Activated CD4-positive, alpha-beta T cell treated with anti-CD3 and anti-CD28 coated beads, Interleukin-2, amount 50 U/mL, for 48 hours (primary cell): ENCODE measurements around the gene ARG2.

Experiments
- DNase-seq, 2 experiments: peaks; one replicate each; pipeline ENCODE4 v3.0.0-alpha.2; 2020

ARG2 gene

DNA sequence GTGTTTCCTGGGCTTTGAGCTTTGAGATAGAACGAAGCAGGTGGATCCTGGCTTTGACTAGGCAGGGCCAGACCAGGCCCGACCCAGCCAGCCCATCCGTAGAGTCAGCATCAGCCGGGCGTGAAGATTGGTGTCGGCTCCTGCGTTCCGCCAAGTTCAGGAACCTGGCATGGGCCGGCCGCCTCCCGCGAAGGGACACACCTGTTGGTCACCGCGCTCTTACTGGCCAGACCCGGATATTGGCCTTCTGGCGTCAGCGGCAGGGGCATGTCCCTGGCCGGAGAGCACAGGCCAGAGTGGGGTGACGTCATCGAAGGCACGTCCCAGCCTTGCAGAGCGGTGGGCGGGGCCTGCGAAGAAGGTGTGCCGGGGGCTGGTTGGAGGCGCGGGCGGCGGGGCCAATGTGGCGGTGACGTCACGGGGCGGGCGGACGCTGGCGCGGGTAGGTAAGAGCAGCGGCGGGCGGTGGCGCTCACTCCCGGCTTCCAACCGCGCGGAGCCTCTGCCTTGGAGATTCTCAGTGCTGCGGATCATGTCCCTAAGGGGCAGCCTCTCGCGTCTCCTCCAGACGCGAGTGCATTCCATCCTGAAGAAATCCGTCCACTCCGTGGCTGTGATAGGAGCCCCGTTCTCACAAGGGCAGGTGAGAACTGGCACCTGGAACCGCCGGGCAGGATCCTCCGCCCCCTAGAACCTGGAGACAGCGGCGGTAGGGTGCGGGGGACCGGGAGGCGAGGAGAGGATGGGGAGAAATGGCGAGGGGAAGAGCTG is at the start of gene ARG2:
Gene ARG2 (plus strand): TSS at position 475 of the 771 bp plus-strand sequence. CDS start 58 bp downstream, at position 533.
- peak; percentile 98 for DNase-seq

DNA sequence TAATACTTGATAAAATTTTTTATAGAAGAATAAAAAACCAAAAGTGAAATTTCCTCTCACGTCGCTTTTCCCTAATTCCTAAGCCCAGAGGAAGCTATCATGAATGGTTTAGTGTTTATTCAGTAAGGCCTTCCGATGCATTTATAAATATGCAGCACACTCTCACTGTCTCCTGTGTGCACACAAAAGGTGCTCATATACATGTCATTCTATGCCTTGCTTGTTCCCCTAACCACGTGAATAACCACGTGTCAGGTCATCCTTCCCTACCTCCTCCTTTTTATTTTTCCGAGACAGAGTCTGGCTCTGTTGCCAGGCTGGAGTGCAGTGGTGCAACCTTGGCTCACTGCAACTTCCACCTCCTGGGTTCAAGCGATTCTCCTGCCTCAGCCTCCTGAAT is 49.3 kb upstream of the ARG2 start:
- no peak for DNase-seq

DNA sequence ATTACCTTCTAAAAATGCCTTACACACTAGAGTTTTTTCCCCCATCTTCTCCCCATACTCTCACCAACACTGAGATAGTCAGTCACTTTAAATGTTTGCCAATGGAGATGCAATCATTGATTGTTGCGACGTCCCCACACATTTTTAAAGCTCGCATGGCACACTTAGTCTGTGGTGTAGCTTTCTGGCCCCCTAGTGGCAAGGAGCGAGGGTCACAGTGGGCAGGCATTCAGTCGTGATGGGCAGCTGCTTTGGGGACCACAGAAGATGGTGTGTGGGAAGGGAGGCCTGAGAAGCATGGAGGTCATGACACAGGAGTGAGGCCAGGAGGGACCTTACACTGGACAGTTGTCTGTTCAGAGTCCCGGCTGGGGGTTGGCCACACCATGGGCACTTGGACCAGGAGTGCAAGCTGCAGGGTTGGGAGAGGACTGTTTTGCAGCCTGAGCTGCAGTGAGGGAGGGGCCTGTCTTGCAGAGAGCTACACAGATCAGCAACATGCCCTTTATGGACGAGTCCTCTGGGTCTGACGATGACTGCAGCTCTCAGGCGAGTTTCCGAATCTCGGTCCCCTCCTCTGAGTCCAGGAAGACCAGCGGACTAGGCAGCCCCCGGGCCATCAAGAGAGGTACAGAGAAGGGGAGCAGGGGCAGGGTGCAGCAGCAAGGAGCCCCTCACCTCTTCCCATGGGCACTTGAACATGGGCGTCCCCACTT is 48.3 kb upstream of the ARG2 start:
- peak; percentile 74 to 78 for DNase-seq

DNA sequence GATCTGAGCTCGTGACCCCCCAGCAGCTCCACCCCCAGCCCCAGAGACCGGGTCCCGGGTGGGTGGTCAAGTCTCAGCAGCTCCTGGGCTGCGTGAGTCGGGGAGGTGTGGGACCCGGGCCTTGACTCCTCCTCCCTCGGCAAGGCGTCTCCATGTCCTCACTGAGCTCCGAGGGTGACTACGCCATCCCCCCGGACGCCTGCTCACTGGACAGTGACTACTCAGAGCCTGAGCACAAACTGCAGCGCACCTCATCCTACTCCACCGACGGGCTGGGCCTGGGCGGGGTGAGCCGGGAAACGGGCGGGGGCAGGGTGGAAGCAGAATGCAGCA is 47.8 kb upstream of the ARG2 start:
- DNase-seq, result no peak

DNA sequence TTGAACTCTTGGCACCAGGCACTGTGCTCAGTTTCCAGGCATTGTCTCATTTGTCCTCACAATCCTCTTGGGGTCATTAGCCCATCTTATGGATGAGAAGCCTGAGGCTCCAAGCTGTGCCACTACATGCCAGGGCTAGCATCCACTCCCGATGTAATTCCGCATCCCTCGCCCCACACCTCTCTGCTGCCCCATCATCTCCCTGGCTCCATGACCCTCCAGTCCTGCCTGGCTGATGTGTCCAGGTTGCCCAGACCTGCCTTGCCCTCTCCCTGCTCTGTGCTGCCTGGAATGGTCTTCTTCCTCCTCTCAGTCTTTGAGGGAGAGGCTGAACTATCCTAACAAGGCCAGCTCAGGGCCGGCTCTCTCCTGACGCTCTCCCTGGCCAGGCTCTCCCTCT is 47.1 kb upstream of the ARG2 start:
- DNase-seq, result no peak

DNA sequence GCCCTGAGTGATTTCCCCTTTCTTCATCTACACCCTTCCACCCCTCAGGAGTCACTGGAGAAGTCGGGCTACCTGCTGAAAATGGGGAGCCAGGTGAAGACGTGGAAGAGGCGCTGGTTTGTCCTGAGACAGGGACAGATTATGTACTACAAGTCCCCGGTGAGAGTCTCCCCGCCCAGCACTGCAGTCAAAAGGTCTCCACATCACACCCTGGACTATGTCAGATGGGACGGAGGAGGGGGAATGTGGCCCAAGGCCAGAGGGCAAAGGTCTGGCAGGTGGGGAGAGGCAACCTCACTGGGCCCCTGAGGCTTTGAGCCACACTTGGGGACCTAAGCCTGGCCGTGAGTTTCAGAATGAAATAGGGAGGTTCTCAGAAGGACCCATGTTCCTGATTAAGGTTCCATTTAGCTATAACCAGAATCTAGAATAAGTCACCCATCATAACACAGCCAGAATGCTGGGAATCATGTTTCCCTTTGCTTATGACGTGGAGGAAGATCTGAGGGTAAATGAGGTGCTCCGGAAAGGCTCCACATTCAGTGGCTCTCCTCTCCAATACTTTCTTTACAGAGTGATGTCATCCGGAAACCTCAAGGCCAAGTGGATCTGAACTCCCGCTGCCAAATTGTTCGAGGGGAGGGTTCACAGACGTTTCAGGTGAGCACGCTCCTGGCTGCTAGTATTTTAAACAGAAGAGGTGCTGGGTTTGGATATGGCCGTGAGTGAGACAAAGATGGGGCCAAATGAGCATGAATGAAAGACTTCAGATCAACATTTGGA is 46.3 kb upstream of the ARG2 start:
- no peak for DNase-seq

DNA sequence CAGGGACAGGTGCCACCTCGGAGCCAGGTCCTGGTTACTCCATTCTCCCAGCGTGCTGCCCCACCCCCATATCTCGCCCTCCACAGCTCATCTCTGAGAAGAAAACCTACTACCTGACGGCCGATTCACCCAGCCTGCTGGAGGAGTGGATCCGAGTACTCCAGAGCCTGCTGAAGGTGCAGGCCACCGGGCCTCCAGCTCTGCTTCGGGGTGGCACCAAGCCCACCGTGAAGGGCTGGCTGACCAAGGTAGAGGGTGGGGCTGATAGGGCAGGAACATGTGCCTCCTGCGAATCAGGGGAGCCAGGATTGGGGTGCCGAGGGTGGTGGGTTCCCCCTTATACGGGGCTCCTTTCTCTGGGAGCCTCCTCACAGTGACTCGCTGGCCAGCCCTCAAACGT is 45.6 kb upstream of the ARG2 start:
- no peak for DNase-seq

DNA sequence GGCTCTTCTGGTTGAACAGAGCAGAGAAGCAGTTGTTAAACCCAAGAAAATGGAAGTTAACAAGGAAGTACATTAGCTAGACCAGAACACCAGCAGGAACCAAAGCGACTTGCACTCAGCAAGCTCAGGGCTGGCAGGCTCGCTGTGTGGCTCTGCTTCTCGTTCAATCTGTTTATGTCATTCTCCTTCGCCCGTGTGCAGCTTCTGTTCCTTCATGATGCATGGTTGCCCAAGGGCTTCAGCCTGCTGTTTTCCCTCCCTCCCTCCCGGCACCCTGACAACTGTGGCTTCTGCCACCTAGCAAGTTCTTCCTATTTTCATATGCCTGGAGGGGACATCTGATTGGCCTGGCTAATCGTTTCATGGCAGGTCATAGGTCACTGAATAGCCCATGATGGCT is 44.9 kb upstream of the ARG2 start:
- no peak for DNase-seq

DNA sequence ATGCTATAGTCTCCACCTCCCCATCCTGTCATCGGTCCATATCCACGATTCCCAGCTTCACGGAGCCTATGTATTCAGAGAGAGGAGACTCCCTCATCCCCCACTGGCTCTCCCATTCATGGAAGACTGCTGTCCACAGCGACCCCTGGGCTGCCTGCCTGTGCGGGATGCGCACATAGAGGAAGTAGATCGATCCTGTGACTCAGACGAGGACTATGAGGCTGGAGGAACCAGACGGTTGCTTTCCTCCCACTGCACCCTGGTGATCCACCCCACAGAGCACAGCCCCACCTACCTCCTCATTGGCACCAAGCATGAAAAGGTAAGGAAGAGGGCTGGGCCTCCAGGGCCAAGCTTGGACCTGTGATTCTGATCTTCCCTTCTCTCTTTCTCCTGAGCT is 44.0 kb upstream of the ARG2 start:
- no peak for DNase-seq

DNA sequence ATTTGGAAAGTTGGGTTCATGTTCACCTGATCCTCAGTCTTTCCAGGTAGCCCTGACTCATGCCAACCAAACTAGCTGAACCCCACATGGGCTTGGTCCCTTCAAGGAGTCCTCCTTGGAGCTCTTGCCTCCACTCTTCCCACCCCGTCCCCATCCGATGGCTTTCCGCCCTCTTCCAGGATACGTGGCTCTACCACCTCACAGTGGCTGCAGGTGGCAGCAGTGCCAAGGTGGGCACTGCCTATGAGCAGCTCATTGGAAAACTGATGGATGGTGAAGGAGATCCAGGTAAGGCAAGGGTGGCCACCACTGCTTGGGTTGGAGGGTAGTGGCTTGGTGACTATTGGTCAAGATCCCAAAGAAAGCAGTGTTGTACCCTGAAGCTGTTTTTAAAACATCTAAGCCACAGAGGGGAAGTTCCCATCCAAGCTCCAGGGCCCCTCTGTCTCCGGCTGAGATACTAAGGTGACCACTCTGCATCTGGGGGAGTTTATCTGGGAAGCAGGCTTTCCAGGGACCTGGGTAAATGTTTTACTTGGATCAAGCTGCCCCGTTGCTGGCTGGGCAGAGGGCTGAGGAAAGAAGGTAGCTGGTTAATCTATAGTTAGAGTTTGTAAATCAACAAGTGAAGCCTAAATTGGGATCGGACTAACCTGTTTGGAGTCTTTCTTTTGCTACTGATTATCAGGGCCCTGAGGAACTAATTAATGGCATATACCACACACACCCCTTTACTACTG is 43.3 kb upstream of the ARG2 start:
- no peak for DNase-seq

DNA sequence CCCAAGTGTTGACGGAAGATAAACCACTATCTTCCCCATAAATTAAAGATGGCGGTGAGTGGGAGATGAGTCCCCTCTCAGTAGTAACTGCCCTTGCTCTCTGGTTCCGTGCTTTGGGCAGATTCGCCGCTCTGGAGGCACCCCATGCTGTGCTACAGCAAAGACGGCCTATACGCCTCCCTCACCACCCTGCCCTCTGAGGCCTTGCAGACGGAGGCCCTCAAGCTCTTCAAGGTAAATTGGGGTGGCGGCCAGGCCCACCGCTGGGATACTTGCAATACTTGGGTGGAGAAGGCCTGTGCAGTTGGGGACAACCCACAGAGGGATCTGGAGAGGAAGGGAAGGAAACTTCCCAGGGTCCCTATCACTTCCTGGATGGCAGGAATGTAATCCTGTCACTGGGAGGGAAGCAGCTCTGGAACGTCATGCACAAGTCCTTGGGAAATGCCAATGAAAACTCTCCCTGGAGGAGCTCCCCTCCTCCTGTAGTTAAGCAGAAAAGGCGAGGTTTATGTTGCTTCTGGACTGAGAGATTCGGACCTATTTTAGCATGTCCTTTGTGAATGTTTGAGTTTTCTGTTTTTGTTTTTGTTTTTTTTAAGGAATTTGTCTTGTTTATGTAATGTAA is 42.4 kb upstream of the ARG2 start:
- DNase-seq, result no peak

DNA sequence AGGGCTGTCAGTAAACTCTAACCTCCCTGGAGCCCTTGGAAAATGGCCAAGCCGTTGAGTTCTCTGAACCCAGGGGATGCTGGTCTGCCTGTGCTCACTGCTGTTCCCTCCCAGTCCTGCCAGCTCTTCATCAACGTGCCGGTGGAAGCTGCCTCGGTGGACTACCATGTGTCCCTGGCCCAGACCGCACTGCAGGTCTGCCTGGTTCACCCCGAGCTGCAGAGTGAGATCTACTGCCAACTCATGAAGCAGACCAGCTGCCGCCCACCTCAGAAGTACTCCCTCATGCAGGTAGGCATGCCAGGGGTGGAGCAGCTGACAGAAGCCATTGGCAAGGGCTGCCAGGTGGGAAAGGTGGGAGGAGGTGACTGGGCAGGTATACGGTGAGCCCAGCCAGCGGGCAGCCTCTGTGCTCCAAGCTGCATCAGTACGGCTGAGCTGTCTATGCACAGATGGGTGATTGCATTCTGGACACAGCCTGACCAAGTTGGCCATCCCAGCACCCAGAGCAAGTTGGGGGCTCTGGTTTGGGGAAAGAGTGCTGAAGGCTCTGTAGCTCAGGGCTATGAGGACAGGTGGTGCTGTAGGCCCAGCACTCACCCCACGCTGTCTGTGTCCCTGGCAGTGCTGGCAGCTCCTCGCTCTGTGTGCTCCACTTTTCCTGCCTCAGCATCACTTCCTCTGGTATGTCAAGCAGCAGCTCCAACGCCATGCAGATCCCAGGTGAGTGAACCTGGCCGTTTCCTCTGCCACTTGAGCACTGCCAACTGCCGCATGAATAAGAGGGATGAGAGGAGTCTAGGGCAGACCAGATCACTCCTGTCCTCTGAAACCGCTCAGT is 41.6 kb upstream of the ARG2 start:
- no peak for DNase-seq

DNA sequence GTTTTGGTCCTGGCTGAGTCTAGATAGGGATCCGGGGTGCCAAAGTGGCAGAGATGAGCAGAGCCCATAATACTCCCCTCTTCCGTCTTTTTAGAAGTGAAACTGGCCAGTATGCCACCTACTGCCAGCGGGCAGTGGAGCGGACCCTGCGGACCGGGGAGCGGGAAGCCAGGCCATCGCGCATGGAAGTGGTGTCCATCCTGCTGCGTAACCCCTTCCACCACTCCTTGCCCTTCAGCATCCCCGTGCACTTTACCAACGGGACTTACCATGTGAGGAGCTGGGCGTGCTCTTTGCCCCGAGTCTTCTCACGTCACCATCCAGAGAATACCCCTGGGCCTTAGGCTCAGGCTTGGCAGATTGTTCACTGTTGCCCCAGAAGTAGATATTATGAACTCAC is 40.7 kb upstream of the ARG2 start:
- DNase-seq, result no peak

DNA sequence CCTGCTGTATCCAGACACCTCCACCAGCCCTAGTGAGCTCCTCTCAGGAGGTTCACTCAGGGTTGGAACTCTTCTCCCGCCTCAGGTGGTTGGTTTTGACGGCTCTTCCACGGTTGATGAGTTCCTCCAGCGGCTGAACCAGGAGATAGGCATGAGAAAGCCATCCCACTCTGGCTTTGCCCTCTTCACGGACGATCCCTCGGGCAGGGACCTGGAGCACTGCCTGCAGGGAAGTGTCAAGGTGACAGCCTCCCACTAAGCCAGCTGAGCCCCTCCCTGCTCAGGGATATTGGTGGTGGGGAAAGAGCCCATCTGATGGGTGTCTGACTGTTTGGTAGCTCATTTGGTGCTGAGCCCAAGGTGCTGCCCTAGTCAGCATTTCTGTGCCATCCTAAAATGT is 40.1 kb upstream of the ARG2 start:
- DNase-seq, result no peak

DNA sequence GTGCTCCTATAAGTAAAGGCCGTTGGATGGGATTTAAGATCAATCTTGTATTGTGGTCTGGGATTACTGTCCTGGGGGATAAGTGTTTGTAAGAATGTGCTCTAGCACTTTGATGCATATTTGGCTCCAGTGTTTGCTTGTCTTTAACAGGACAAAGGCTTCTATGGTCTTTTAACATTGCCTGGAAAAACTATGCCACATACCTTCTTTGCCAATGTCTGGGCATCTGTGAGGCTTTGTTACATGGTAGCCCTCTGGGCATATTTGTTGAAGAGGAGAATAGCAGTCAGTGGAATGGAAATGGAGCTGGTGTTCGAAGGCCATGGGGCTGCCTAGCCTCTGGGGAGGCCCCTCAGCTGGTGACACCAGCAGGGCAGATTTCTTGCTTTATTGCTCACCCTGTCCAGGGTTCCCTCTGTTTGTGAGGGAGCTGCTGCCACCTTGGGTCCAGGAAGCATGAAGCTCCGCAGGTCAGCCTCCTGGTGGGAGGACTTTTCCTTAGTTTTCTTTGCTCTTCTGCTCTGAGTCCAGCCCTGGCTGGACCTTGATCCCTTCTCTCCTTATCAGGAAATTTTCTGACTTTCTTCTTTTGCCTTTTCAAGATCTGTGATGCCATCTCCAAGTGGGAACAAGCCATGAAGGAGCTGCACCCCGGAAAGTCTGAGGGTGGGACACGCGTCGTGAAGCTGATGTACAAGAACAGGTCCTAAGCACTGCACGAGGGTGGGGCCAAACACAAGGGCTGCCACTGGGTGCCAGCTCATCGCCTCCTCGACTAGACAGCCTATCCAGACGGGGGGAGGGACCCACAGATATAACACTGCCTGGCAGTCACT is 39.2 kb upstream of the ARG2 start:
- DNase-seq, result no peak

DNA sequence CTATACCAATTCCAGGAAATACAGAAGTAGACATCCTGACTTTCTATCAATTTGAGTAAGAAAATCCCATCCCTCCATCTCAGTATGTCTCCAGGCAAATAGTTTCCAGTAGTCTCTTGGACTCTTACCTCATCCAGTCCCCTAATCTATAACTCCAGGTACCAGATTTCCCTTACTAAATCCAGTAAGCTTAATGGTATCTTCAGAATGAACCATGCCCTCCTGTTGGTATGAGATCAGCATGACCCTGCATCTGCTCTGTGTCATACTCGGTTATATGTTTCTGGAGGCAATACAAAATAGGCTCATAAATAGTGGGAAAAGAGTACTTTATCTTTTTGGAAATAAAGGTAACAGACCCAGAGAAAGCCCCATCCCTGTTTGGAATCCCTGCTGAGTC is 38.1 kb upstream of the ARG2 start:
- no peak for DNase-seq

DNA sequence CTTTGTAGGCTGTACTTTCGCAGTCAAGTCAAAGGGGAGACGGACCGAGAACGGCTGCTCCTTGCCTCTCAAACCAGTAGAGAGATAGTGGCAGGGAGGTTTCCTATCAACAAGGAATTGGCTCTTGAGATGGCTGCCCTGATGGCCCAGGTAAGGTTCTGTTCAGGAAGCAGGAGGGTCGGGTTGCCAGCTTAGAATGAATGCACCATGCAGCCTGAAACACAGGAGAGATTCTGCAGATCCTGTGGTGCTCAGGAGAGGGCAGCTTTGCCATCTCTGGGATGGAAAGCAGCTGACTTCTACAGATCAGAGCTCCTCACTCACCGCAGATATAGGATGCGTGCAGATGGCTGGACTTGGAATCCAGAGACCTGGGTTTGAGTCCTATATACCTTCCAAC is 37.7 kb upstream of the ARG2 start:
- no peak for DNase-seq

DNA sequence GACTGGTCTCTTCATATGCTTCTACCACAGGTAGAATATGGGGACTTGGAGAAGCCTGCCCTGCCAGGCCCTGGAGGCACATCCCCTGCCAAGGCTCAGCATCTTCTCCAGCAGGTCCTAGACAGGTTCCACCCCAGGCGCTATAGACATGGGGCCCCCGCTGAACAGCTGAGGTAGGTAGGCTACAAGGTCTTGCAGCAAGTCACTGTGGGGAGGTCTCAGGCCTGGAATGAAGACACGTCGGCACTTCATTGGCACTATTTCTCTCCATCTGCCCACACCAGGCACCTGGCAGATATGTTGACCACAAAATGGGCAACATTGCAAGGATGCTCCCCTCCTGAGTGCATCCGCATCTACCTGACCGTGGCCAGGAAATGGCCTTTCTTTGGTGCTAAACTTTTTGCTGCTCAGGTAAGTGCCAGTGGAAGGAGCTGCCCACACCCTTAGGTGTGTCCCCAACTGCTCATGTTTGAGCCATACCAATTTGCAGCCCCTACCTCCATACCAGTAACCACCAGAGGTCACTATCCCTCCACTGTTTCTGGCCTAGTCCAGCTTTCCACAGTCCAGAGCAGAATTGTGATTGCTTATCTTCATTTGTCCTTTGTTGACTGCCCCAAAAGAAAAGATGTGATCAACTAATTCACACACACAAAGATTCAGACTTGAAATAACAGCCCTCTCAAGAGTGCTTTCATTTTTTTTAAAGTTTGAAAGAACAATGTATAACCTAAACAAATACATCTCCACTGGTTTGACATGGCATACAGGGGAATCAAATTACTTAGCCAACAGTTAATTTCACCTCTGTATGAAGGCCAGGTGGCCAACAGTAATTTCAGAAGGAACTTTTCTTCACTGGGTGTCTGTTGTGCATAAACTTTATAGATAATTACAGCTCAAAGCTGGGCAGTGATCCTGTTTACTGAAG is 35.7 kb upstream of the ARG2 start:
- peak; percentile 25 to 32 for DNase-seq

DNA sequence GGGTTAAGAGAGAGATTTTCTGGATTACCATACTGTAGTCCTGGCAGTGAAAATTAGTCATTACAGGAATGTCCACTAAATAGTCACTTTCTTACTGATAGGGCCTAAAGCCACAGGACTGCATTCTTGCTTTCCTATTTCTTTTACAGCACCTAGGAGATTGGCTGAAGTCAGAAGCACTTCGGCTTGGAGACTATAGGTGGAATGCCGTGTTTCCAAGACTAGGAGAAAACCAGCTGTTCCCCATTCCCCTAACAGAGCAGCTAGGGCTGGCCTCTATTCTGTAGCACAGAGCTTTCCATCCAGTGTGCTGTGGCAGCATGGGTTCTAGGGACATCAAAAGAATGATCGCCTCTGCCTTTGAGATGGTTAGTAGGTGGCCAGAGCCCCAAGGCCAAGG is 34.7 kb upstream of the ARG2 start:
- no peak for DNase-seq

DNA sequence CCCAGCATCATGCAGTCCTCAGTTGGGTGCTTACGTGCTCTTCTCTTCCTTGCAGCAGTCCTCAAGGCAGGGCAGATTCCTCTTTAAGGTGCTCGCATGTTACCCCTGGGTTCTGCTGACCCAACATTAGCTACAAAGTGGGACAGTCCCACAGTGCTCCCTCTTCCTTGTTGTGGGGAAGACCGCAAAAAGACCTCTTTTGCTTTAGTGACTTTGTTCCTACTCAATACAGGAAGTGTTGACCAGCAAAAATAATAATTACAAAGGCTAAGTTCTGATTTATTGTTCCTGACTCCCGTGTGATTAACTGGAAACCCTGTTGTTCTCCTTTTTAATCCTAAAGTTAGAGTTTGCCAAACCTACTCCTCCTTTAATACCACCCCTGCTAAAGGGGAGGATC is 33.4 kb upstream of the ARG2 start:
- DNase-seq, result no peak
